HG03139 (cell line): Measurements from ENCODE around the gene OR2J2.
"Not testable (repeated sequence)": the region's sequence is repeated elsewhere in the genome, so short reads cannot be mapped to it uniquely, and the experiment has no call there.

Source experiments
- ATAC-seq: cut with Tn5 transposase; IDR thresholded peaks from one replicate; pipeline ENCODE4 v1.9.1; 2021; ENCODE audit not compliant: unreplicated experiment

OR2J2 gene

GRCh38 chr6:29170607-29171006 lies at the start of gene OR2J2:
Gene OR2J2 (plus strand): TSS chr6:29170907. CDS start chr6:29173636, 2,729 bp downstream.
- ATAC-seq: not testable (repeated sequence)

DNA sequence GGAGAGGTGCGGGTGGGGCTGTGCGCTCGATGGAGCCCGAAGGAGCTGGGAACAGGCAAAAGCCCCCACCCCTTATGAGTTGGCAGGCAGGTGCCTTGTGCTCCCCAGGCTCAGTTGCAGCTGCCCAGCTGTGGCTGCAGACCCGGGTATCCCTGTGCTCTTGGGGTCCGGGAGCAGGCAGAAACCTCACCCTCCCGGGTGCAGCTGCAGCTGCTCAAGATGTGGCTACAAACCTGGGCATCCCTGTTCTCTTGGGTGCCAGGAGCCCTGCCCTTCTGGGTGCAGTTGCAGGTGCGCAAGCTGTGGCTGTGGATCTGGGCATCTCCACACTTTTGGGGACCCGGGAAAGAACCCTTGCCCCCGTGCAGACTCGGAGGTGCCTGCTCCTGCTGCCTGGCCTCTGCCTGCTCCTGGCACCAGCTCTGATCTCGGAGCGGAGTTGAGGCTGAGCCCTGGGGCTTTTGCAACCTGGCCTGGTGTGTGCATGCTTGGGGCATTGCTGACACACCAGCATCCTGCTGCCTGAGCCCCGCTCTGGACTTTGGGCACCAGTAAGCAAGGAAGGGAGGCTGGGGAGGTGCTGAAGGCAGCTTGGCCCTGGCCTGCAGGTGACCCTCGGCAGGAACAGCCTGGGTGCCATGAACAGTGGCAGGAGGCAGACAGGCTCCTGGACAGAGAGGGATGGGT lies 41.2 kb upstream of the OR2J2 start:
- ATAC-seq: no peak

DNA sequence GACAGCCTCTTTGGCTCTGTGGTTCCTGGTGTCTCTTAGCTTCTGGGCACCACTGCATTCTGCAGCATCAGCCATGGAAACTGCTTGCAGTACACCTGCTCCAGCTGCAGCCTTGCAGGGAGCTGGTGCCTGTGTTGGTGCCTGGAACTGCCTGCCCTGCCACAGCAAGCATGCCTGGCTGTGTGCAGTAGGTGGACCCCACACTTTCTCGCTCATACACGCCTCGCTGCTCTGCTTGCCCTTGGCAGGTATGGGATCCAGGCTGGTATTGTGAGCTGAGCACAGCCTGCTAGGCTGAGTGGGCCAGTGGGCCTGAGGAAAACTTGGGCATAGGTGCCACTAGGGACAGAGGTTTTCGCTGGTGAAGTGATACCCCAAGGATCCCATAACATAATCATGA lies 40.1 kb upstream of the OR2J2 start:
- no peak for ATAC-seq

DNA sequence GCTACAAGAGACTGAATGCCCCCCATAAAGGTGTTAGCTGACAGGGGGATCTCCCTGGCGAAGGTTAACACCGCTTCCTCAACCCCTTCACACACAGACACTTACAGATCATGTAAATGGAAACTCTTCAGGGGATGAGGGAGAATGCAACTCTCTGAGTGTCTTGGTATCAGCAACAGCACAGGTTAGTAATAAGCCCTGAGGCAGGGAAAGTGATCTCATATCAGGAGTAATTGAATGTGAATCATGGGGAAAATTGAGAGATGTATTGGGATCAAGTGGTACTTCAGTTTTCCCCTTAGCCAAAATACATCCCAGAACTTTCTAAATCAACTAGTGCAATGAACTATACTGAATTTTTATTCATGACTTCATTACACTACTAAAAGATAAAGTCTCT lies 39.0 kb upstream of the OR2J2 start:
- ATAC-seq: no peak

- ATAC-seq: no peak
These were observed 33.0 kb upstream of the OR2J2 start for GRCh38 chr6:29137724-29138123.

GRCh38 chr6:29141606-29142005 lies 29.1 kb upstream of the OR2J2 start:
- ATAC-seq: no peak

DNA sequence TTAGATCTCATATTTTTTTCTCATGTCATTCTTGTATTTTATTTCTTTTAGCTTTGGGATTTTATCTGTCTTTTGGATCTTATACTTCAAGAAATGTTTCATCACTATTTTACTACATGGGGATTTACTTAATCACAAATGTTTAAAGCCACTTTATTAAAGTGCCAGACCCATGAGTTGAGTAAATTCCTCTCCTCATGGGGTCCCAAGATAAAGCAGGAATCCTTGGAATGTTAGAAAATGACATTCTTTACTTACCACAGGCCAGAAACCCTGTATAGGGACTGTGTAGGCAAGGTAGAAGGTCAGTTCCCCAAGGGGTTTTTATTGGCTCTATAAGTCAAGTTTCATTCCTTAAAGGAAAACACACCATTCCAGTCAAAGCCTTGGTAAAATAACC lies 28.4 kb upstream of the OR2J2 start:
- ATAC-seq: no peak

- ATAC-seq: no peak
These were observed 24.5 kb upstream of the OR2J2 start for GRCh38 chr6:29146179-29146578.

GRCh38 chr6:29147074-29147473 lies 23.6 kb upstream of the OR2J2 start:
- ATAC-seq: no peak

DNA sequence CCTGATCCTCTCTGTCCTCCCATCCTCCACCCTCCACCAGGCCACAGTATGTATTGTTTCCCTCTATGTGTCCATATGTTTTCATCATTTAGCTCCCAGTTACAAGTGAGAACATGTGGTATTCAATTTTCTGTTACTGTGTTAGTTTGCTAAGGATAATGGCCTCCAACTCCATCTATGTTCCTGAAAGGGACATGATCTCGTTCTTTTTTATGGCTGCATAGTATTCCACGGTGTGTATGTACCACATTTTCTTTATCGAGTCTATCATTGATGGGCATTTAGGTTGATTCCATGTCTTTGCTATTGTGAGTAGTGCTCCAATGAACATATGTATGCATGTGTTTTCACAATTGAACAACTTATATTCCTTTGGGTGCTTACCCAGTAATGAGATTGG lies 21.3 kb upstream of the OR2J2 start:
- not testable (repeated sequence) for ATAC-seq

DNA sequence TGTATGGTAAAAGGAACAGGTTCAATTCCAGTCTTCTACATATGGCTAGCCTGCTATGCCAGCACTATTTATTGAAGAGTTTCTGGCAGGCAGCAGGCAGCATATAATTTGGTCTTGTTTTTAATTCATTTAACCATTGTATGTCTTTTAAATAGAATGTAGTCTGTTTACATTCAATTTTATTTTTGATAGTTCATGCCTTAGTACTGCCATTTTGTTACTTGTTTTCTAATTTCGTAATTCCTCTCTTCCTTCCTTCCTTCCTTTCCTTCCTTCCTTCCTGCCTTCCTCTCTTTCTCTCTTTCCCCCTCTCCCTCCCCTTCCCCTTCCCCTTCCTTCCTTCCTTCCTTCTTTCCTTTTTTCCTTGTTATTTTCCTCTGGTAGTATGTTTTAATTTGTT lies 17.6 kb upstream of the OR2J2 start:
- ATAC-seq: no peak

- ATAC-seq: not testable (repeated sequence)
These were observed 15.5 kb upstream of the OR2J2 start for GRCh38 chr6:29155182-29155581.

DNA sequence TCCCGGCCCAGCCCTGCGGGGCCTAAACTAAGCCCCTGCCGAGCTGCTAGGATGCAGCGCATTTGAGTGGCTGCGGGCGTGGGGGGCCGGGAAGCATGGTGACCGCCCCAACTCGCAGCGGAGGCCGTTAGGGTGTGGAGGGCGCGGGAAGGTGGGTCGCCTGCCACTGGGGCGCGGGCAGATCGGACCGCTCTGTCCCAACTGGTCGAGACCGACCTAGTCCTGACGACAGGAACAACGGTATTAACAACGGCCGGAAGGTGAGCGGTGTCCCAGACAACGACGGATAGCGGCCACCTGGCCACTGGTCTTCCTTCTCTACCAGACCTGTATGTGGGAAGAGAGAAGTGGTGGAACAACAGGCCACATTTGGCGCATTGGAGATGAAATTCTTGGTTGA lies 10.8 kb upstream of the OR2J2 start:
- not testable (repeated sequence) for ATAC-seq

DNA sequence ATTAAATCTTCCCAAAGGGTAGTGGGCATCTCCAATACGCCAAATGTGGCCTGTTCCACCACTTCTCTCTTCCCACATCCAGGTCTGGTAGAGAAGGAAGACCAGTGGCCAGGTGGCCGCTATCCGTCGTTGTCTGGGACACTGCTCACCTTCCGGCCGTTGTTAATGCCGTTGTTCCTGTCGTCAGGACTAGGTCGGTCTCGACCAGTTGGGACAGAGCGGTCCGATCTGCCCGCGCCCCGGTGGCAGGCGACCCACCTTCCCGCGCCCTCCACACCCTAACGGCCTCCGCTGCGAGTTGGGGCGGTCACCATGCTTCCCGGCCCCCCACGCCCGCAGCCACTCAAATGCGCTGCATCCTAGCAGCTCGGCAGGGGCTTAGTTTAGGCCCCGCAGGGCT lies 5.1 kb upstream of the OR2J2 start:
- ATAC-seq: not testable (repeated sequence)

DNA sequence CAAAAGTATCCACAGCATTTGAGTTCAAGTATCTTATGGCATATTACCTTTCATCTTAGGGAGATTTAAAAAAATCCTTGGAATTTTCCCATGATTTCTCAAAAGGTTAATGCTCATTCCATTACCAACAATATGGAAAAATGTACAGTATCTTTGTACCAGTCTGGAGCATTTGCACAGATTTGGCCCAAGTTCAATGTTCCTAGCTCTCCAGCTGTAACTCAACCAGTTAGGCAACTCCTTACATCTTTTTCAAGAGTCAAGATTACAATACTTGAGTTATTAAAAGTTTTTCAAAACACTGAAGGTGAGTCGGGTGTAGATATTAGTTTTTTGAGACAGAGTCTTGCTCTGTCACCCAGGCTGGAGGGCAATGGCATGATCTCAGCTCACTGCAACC lies 1.0 kb downstream of the OR2J2 start:
- ATAC-seq: no peak

DNA sequence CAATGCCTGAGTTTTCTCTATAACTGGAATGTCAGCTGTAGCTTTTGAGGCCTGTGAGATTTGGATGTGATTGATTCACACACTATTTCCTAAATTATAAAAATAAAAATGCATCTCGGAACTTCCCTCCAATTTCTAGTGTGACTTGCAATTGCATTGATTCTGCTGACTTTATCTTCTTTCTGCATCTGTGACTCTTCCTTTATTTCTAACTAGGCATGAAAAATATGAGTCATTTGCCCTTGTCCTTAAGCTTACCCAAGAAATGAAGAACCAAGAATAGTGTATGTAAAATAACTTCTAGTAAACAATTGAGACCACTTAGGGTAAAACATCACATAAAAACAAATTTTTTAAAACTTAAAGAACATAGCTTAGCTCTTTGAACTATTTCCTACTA lies 12.9 kb downstream of the OR2J2 start:
- no peak for ATAC-seq

- not testable (repeated sequence) for ATAC-seq
These were observed 18.0 kb downstream of the OR2J2 start for GRCh38 chr6:29188659-29189058.

DNA sequence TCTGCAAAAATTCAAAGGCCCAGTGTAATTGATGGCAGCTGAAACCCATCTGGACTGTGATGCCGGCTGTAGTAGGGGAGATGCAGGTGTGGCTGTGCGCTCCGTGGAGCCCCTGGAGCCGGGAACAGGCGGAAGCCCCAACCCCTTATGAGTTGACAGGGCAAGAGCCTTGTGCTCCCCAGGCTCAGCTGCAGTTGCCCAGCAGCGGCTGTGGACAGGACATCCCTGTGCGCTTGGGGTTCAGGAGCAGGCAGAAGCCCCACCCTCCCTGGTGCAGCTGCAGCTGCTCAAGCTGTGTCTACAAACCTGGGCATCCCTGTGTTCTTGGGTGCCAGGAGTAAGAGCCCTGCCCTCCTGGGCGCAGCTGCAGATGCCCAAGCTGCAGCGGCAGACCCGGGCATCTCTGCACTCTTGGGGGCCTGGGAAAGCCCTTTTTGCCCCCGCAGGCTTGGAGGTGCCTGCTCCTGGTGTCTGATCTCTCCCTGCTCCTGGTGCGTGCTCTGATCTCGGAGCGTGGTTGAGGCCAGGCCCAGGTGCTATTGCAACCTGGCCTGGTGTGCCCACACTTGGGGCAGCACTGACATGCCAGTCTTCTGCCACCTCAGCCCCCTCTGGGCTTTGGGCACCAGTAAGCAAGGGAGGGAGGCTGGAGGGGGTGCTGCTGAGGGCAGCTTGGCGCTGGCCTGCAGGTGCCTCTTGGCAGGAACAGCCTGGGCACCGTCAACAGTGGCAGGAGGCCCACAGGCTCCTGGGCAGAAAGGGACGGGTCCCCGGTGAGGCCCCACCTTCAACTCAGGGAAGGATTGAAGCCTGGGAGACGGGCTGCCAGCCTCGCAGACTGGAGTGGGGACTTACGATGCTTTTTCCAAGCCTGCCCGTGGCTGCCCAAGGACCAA lies 30.3 kb downstream of the OR2J2 start:
- no peak for ATAC-seq

DNA sequence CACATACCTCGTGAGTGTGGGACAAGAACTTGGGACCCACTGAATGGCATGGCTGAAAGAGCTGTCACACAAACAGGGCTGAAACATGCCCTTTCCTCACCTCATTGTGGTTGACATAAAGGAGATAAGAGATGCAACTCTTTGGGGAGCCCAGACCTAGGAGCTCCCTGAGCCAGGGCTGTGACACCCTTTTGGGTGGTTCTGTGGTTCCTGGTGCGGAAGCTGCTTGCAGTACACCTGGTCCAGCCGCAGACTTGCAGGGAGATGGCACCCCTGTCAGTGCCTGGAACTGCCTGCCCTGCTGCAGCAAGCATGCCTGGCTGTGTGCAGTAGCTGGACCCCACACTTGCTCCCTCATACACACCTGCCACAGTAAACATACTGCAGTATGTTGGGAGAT lies 31.3 kb downstream of the OR2J2 start:
- ATAC-seq: no peak

DNA sequence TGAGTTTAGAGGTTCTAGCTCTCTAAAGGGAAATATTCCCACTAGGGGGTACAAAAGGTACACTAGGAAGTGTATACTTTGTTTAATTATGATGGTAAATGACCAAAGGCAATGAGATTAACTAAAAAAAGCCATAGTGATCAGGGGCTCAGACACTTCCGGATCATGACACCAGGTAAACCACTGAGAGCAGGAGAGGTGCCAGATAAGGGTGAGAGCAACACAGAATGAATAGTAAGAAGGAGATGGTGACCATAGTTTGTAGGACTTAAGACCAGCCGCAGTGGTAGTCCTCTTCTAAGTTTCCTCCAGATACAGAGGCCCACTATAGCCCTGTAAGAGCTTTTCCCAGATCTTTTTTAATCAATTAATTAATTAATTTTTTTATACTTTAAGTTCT lies 40.8 kb downstream of the OR2J2 start:
- ATAC-seq: no peak

GRCh38 chr6:29216528-29216927 lies 45.8 kb downstream of the OR2J2 start:
- ATAC-seq: no peak

DNA sequence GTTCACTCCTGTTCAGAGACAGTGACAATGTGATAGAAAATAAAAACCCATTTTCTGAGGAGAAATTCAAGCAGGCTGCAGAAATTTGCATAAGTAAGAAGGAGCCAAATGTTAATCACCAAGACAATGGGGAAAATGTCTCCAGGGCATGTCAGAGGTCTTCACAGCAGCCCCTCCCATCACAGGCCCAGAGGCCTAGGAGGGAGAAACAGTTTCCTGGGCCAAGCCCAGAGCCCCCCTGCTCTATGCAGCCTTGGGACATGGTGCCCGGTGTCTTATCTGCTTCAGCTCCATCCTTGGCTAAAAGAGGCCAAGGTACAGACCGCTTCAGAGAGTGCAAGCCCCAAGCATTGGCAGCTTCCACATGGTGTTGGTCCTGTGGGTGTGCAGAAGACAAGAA lies 46.5 kb downstream of the OR2J2 start:
- ATAC-seq: not testable (repeated sequence)
